Colonic mucosa (tissue), 4 donors: ENCODE results near the gene PPP1CB. TPM values are rescaled to one million over a fixed set of nuclear protein-coding genes. Genes with fewer than 3 reads are reported as not detected.
A peak's percentile ranks its signal among the peaks of the same experiment; 100 is the strongest.

Experiments
- DNase-seq: peaks from one replicate; pipeline ENCODE4 v3.0.0-alpha.2; 2020
- H3K27ac ChIP-seq: fragments of 200-600 bp; one replicate; pipeline ENCODE4 v1.8.0; 2021
- H3K27me3 ChIP-seq: fragments of 200-600 bp; one replicate; pipeline ENCODE4 v1.8.0; 2021
- H3K36me3 ChIP-seq: fragments of 200-600 bp; one replicate; pipeline ENCODE4 v1.8.0; 2021
- H3K4me1 ChIP-seq: fragments of 200-600 bp; one replicate; pipeline ENCODE4 v1.8.0; 2021; ENCODE audit warnings: mild to moderate bottlenecking
- H3K4me3 ChIP-seq: fragments of 200-600 bp; one replicate; pipeline ENCODE4 v1.8.0; 2021
- H3K9ac ChIP-seq, 2 donors: one replicate each; pipeline ENCODE4 v1.7.0; 2013; ENCODE audit warnings: control low read depth in 2 of 2, low read depth in 2 of 2, low read length in 2 of 2
- H3K9me3 ChIP-seq: fragments of 200-600 bp; one replicate; pipeline ENCODE4 v1.8.0; 2021
- CTCF ChIP-seq: fragments of 200-600 bp; IDR thresholded peaks from one replicate; pipeline ENCODE4 v1.8.0; 2022; ENCODE audit warnings: antibody characterized with exemption, mild to moderate bottlenecking
- intact Hi-C: fragments of 100-400 bp; cut with DNase I; formaldehyde crosslinking; loops from one replicate; pipeline ENCODE4 v1.14.1; 2022
- total RNA-seq, 2 donors: library from RNA; stranded (reverse); fragmentation: NEBNext Ultra II Directional in 1 of 2; extraction: Animal tissue kit (Norgen Biotek cat#: 25700) in 1 of 2; gene quantifications; one replicate each; pipeline ENCODE4 v1.2.1, GENCODE V29; 2021
- donor health status: healthy.
- donor health status: DM: no; HTN: no; CAD: no.
- donor health status: DM: no; HTN: no; CAD: no.

Gene PPP1CB
- total RNA-seq, 2 donors from 2014 or later, result 273 to 478 TPM

- Histone ChIP-seq H3K4me3 (no peak overlapping the region), H3K9me3 (no peaks in the 10 kb centered on the region), H3K27ac (no peak overlapping the region), H3K27me3 (no peaks in the 10 kb centered on the region), H3K36me3 (no peaks in the 10 kb centered on the region), H3K9ac (no peak overlapping the region), H3K4me1 (peaks cover 3% of the 10 kb centered on the region)
- no peak for DNase-seq
- intact Hi-C loops, result no loop called here
- no peak for TF ChIP-seq CTCF
These were observed 44.0 kb upstream of the PPP1CB start for GRCh38 chr2:28707592-28707991.

- no peak for TF ChIP-seq CTCF
- H3K27me3 ChIP-seq, result no peaks in the 10 kb centered on the region
- DNase-seq, result peak; percentile 71
- intact Hi-C loops, result no loop called here
- no peak overlapping the region for H3K4me3 ChIP-seq
- peaks cover 3% of the 10 kb centered on the region for H3K4me1 ChIP-seq
- H3K9ac ChIP-seq, result peak overlapping the region in 1 of 2 donors; percentile 26
- peak overlapping the region; percentile 17 for H3K27ac ChIP-seq
- H3K36me3 ChIP-seq, result no peaks in the 10 kb centered on the region
- H3K9me3 ChIP-seq, result no peaks in the 10 kb centered on the region
These were observed 42.5 kb upstream of the PPP1CB start for GRCh38 chr2:28709101-28709500.

GRCh38 chr2:28710545-28710944 is 41.1 kb upstream of the PPP1CB start:
- no peaks in the 10 kb centered on the region for H3K36me3 ChIP-seq
- H3K27ac ChIP-seq, result no peak overlapping the region
- intact Hi-C loops, result no loop called here

GRCh38 chr2:28713577-28714298 is 37.9 kb upstream of the PPP1CB start:
- Histone ChIP-seq H3K4me3 (no peak overlapping the region), H3K9ac (no peak overlapping the region), H3K27me3 (no peaks in the 10 kb centered on the region), H3K9me3 (no peaks in the 10 kb centered on the region), H3K4me1 (peaks cover 1% of the 10 kb centered on the region), H3K27ac (no peak overlapping the region), H3K36me3 (no peaks in the 10 kb centered on the region)
- intact Hi-C loops, result no loop called here
- no peak for TF ChIP-seq CTCF
- no peak for DNase-seq

More at GRCh38 chr2:28710545-28710944, 41.1 kb upstream of the PPP1CB start:
- H3K27me3 ChIP-seq, result no peaks in the 10 kb centered on the region
- no peaks in the 10 kb centered on the region for H3K9me3 ChIP-seq
- no peak for TF ChIP-seq CTCF
- no peak overlapping the region for H3K9ac ChIP-seq
- H3K4me3 ChIP-seq, result no peak overlapping the region
- no peak for DNase-seq
- peaks cover 3% of the 10 kb centered on the region for H3K4me1 ChIP-seq

GRCh38 chr2:28716265-28716865 is 35.3 kb upstream of the PPP1CB start:
- H3K4me1 ChIP-seq, result no peaks in the 10 kb centered on the region
- no peak for TF ChIP-seq CTCF
- no peak overlapping the region for H3K4me3 ChIP-seq
- no peaks in the 10 kb centered on the region for H3K27me3 ChIP-seq
- peak overlapping the region; percentile 46 for H3K27ac ChIP-seq
- intact Hi-C loops, result no loop called here
- no peaks in the 10 kb centered on the region for H3K36me3 ChIP-seq
- no peaks in the 10 kb centered on the region for H3K9me3 ChIP-seq
- peak; percentile 72 for DNase-seq
- peak overlapping the region in 1 of 2 donors; percentile 47 for H3K9ac ChIP-seq
